HCT116 (cell line): Measurements from ENCODE around the gene SLC23A3. TPM values are rescaled to one million over a fixed set of nuclear protein-coding genes. Genes with fewer than 3 reads are reported as not detected.

Experiments
- ATAC-seq: fragments of 200-7000 bp; cut with Tn5 transposase; 2 replicates; pipeline ENCODE4 v1.9.1; 2020; ENCODE audit warnings: mild to moderate bottlenecking, moderate library complexity
- BruUV-seq: library from RNA; stranded (reverse); fragments of 400-500 nt; replicated peaks from 2 replicates; lab custom pipeline; 2021; lab: Mats Ljungman, UMichigan
- CTCF ChIA-PET: fragments of 300-600 bp; sonication (Branson Sonifier 250); formaldehyde crosslinking; loops from one replicate; lab custom pipeline; 2021; ENCODE audit warnings: antibody characterized with exemption; lab: Charles Lee
- POLR2A ChIA-PET: fragments of 300-600, 350-600 bp; sonication (Branson Sonifier 250); formaldehyde crosslinking; loops from one replicate; lab custom pipeline; 2021; ENCODE audit warnings: antibody characterized with exemption; lab: Charles Lee
- RAD21 ChIA-PET, 2 experiments: fragments of 300-600 bp; sonication (Branson Sonifier 250); formaldehyde crosslinking; loops; one replicate each; lab custom pipeline; 2023; ENCODE audit warnings: low total read pairs in 2 of 2; ENCODE audit not compliant: uncharacterized antibody in 2 of 2, unreplicated experiment in 2 of 2, low non-redundant PET in 1 of 2; lab: Charles Lee
- DNase-seq: peaks from one replicate; pipeline ENCODE4 v3.0.0-alpha.2; 2010; ENCODE audit warnings: low read depth, low spot score
- H2AFZ ChIP-seq: fragments of 200-600 bp; shearing (Covaris generic), sonication (generic); 2 replicates; pipeline ENCODE4 v1.6.1; 2017; ENCODE audit warnings: low read depth, mixed run types, mixed read lengths, antibody characterized with exemption, low read length; ENCODE audit not compliant: poor library complexity, severe bottlenecking
- H3K27ac ChIP-seq: 2 replicates; pipeline ENCODE4 v1.5.1; 2012; ENCODE audit warnings: low read depth, low read length
- H3K27me3 ChIP-seq: fragments of 200-600 bp; sonication (generic); 2 replicates; pipeline ENCODE4 v1.6.1; 2016; ENCODE audit warnings: mixed run types, low read length, mixed read lengths; ENCODE audit not compliant: insufficient read depth
- H3K36me3 ChIP-seq, 2 experiments: fragments of 200-500 bp in 1 of 2; fragments of 200-600 bp in 1 of 2; sonication (Bioruptor generic) in 1 of 2; sonication (generic) in 1 of 2; 2 replicates each; pipeline versions ENCODE4 v1.5.1 to v1.6.1; 2014 to 2016; ENCODE audit warnings: low read length in 2 of 2, inconsistent platforms in 1 of 2, mixed read lengths in 1 of 2, mixed run types in 1 of 2; ENCODE audit not compliant: insufficient read depth in 2 of 2, control insufficient read depth in 1 of 2
- H3K4me1 ChIP-seq, 2 experiments: fragments of 200-600 bp in 1 of 2; sonication (generic) in 1 of 2; 2 replicates each; pipeline versions ENCODE4 v1.5.1 to v1.6.1; 2012 to 2017; ENCODE audit warnings: low read length in 2 of 2, inconsistent platforms in 1 of 2, mild to moderate bottlenecking in 1 of 2, mixed read lengths in 1 of 2, mixed run types in 1 of 2, moderate library complexity in 1 of 2; ENCODE audit not compliant: insufficient read depth in 2 of 2, control insufficient read depth in 1 of 2
- H3K4me2 ChIP-seq: fragments of 200-600 bp; sonication (generic); 2 replicates; pipeline ENCODE4 v1.6.1; 2017; ENCODE audit warnings: mixed run types, low read length, mixed read lengths
- H3K4me3 ChIP-seq, 2 experiments: fragments of 200-600 bp in 1 of 2; sonication (generic) in 1 of 2; replicated peaks in 1 of 2; 2 replicates each; pipeline ENCODE4 v1.5.1; 2011 to 2016; ENCODE audit warnings: low read length in 2 of 2, control low read depth in 1 of 2, low read depth in 1 of 2, mild to moderate bottlenecking in 1 of 2, mixed read lengths in 1 of 2, mixed run types in 1 of 2
- H3K79me2 ChIP-seq: fragments of 200-600 bp; sonication (generic); 2 replicates; pipeline ENCODE4 v1.6.1; 2017; ENCODE audit warnings: mild to moderate bottlenecking, mixed run types, low read length, moderate library complexity, mixed read lengths; ENCODE audit not compliant: insufficient read depth
- H3K9ac ChIP-seq: fragments of 200-600 bp; sonication (generic); 2 replicates; pipeline ENCODE4 v1.6.1; 2016; ENCODE audit warnings: low read length, mixed read lengths
- H3K9me2 ChIP-seq: fragments of 200-600 bp; sonication (generic), shearing (Covaris generic); 2 replicates; pipeline ENCODE4 v1.6.1; 2017; ENCODE audit warnings: mixed run types, mild to moderate bottlenecking, moderate library complexity; ENCODE audit not compliant: insufficient read depth
- H3K9me3 ChIP-seq, 2 experiments: fragments of 200-500 bp in 1 of 2; fragments of 200-600 bp in 1 of 2; sonication (Bioruptor generic) in 1 of 2; sonication (generic) in 1 of 2; 2 replicates each; pipeline ENCODE4 v1.6.1; 2014 to 2017; ENCODE audit warnings: low read length in 2 of 2, mixed read lengths in 2 of 2, inconsistent platforms in 1 of 2, low read depth in 1 of 2, mild to moderate bottlenecking in 1 of 2, mixed run types in 1 of 2, moderate library complexity in 1 of 2; ENCODE audit not compliant: control insufficient read depth in 1 of 2, insufficient read depth in 1 of 2
- H4K20me1 ChIP-seq: fragments of 200-600 bp; sonication (generic), shearing (Covaris generic); 2 replicates; pipeline ENCODE4 v1.6.1; 2017; ENCODE audit warnings: mixed run types, mild to moderate bottlenecking, moderate library complexity; ENCODE audit not compliant: insufficient read depth
- CBX3 ChIP-seq: IDR thresholded peaks from 2 replicates; pipeline ENCODE4 v1.6.1; 2012; ENCODE audit warnings: low read depth
- CEBPB ChIP-seq: IDR thresholded peaks from 2 replicates; pipeline ENCODE4 v1.6.1; 2012; ENCODE audit warnings: low read depth
- CTCF ChIP-seq, 3 experiments: fragments of 200-600 bp in 1 of 3; sonication (generic) in 1 of 3; IDR thresholded peaks in 2 of 3; conservative IDR thresholded peaks in 1 of 3; 2 replicates each; pipeline ENCODE4 v1.5.1; 2012 to 2017; ENCODE audit warnings: low read depth in 2 of 3, low read length in 2 of 3, antibody characterized with exemption in 1 of 3, borderline replicate concordance in 1 of 3, control low read depth in 1 of 3, mild to moderate bottlenecking in 1 of 3, mixed read lengths in 1 of 3, mixed run types in 1 of 3, moderate library complexity in 1 of 3; ENCODE audit not compliant: insufficient read depth in 1 of 3
- EGR1 ChIP-seq: IDR thresholded peaks from 2 replicates; pipeline ENCODE4 v1.6.1; 2012; ENCODE audit warnings: low read depth
- ELF1 ChIP-seq: IDR thresholded peaks from 2 replicates; pipeline ENCODE4 v1.6.1; 2012; ENCODE audit warnings: low read depth, borderline replicate concordance
- EZH2 ChIP-seq: fragments of 200-600 bp; sonication (generic); IDR thresholded peaks from 2 replicates; pipeline ENCODE4 v1.6.1; 2017; ENCODE audit warnings: antibody characterized with exemption, mixed run types
- FOSL1 ChIP-seq: IDR thresholded peaks from 2 replicates; pipeline ENCODE4 v1.6.1; 2012; ENCODE audit warnings: low read depth
- POLR2A ChIP-seq: IDR thresholded peaks from 2 replicates; pipeline ENCODE4 v1.7.0; 2011; ENCODE audit warnings: borderline replicate concordance; ENCODE audit not compliant: insufficient read depth, insufficient read length; ENCODE audit errors: extremely low read depth
- POLR2AphosphoS5 ChIP-seq: IDR thresholded peaks from 2 replicates; pipeline ENCODE4 v1.6.1; 2011; ENCODE audit warnings: mild to moderate bottlenecking, low read depth, low read length, moderate library complexity
- RAD21 ChIP-seq: IDR thresholded peaks from 2 replicates; pipeline ENCODE4 v1.6.1; 2012; ENCODE audit warnings: low read depth, mild to moderate bottlenecking
- REST ChIP-seq: IDR thresholded peaks from 2 replicates; pipeline ENCODE4 v1.6.1; 2012; ENCODE audit warnings: low read depth
- SIN3A ChIP-seq: IDR thresholded peaks from 2 replicates; pipeline ENCODE4 v1.6.1; 2012; ENCODE audit warnings: low read depth
- SP1 ChIP-seq: IDR thresholded peaks from 2 replicates; pipeline ENCODE4 v1.6.1; 2012; ENCODE audit warnings: low read depth
- SRF ChIP-seq: IDR thresholded peaks from 2 replicates; pipeline ENCODE4 v1.6.1; 2012; ENCODE audit warnings: low read depth
- YY1 ChIP-seq: IDR thresholded peaks from 2 replicates; pipeline ENCODE4 v1.6.1; 2011; ENCODE audit warnings: low read length, low read depth, moderate library complexity, mild to moderate bottlenecking; ENCODE audit not compliant: insufficient replicate concordance; ENCODE audit errors: extremely low read depth
- intact Hi-C: fragments of 100-400 bp; cut with micrococcal nuclease; formaldehyde crosslinking; loops from 2 replicates; pipeline ENCODE4 v1.10.0; 2022
- total RNA-seq: library from RNA; stranded (reverse); gene quantifications from one replicate; pipeline ENCODE4 v1.2.1, GENCODE V29; 2021; ENCODE audit not compliant: unreplicated experiment
- TF ChIP-seq, protein P1 (sequence below): IDR thresholded peaks from 2 replicates; pipeline ENCODE4 v1.6.1; 2012
- TF ChIP-seq, protein P2 (sequence below): IDR thresholded peaks from 2 replicates; pipeline ENCODE4 v1.6.1; 2012
- TF ChIP-seq, protein P3 (sequence below): IDR thresholded peaks from 2 replicates; pipeline ENCODE4 v1.6.1; 2011; ENCODE audit warnings: mild to moderate bottlenecking, low read length, moderate library complexity; ENCODE audit not compliant: insufficient replicate concordance; ENCODE audit errors: extremely low read depth

The SLC23A3 gene
- total RNA-seq, 1 experiment from 2014 or later, result 4.8 TPM

DNA sequence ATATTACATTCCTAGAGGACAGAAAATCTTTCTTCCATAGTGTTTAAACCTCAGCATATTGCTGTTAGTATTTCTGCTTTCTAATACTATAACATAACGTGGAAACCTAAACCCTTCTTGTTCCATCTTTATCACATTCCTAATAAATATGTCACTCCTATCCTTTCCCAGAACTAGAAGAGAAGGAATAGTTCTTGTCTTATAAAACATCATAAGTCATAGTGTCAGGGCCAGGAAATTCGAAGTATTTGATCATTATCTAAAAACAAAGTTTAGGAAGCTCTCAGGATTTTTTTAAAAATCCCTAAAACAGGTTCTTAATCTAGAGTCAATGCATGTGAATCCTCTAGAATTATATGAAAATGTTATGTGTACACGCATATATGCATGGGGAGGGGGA lies 11.2 kb downstream of the SLC23A3 start:
- no peak overlapping the region for H2AFZ ChIP-seq
- H4K20me1 ChIP-seq, result no peaks in the 10 kb centered on the region
- DNase-seq, result no peak
- POLR2A ChIA-PET, result interaction anchor here (1.4 kb wide), 1 partner anchor 157 kb away, joined by 5 read pairs; no protein-coding TSS in a partner anchor
- H3K27me3 ChIP-seq, result no peaks in the 10 kb centered on the region
- TF ChIP-seq SP1 (no peak), POLR2AphosphoS5 (no peak), CEBPB (no peak), YY1 (no peak), FOSL1 (no peak), EZH2 (no peak), REST (no peak), ELF1 (no peak), SIN3A (no peak), CTCF (IDR thresholded peaks at IDR 0.05 in 2 of 3, conservative IDR thresholded peaks at IDR 0.05 in 1 of 3; ENCODE audit: borderline replicate concordance in 1 of 3, insufficient read depth in 1 of 3, low read depth in 2 of 3, low read length in 2 of 3) (no peak), CBX3 (no peak), POLR2A (no peak), RAD21 (no peak), EGR1 (no peak), SRF (no peak)
- TF ChIP-seq, protein P1, sequence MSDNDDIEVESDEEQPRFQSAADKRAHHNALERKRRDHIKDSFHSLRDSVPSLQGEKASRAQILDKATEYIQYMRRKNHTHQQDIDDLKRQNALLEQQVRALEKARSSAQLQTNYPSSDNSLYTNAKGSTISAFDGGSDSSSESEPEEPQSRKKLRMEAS, result no peak
- TF ChIP-seq, protein P2, sequence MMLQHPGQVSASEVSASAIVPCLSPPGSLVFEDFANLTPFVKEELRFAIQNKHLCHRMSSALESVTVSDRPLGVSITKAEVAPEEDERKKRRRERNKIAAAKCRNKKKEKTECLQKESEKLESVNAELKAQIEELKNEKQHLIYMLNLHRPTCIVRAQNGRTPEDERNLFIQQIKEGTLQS, result no peak
- TF ChIP-seq, protein P3, sequence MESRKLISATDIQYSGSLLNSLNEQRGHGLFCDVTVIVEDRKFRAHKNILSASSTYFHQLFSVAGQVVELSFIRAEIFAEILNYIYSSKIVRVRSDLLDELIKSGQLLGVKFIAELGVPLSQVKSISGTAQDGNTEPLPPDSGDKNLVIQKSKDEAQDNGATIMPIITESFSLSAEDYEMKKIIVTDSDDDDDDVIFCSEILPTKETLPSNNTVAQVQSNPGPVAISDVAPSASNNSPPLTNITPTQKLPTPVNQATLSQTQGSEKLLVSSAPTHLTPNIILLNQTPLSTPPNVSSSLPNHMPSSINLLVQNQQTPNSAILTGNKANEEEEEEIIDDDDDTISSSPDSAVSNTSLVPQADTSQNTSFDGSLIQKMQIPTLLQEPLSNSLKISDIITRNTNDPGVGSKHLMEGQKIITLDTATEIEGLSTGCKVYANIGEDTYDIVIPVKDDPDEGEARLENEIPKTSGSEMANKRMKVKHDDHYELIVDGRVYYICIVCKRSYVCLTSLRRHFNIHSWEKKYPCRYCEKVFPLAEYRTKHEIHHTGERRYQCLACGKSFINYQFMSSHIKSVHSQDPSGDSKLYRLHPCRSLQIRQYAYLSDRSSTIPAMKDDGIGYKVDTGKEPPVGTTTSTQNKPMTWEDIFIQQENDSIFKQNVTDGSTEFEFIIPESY, result no peak
- no peak overlapping the region for H3K4me3 ChIP-seq
- no peaks in the 10 kb centered on the region for H3K9me2 ChIP-seq
- no peak overlapping the region for H3K9ac ChIP-seq
- no peak overlapping the region for H3K4me2 ChIP-seq
- intact Hi-C loops, result no loop called here
- CTCF ChIA-PET, result interaction anchor here (1.0 to 2.6 kb wide), 5 partner anchors 15 to 371 kb away, joined by 4 to 7 read pairs (median 6); no protein-coding TSS in a partner anchor
- H3K9me3 ChIP-seq, result no peaks in the 10 kb centered on the region
- H3K27ac ChIP-seq, result no peak overlapping the region
- H3K79me2 ChIP-seq, result no peaks in the 10 kb centered on the region
- H3K36me3 ChIP-seq, result peaks cover 0 to 3% of the 10 kb centered on the region in 2 experiments; a peak in 2 of 4 replicates
- peaks cover 5 to 16% of the 10 kb centered on the region in 2 experiments; a peak in 3 of 4 replicates for H3K4me1 ChIP-seq
- no peak for ATAC-seq
- BruUV-seq, result no TSS peak
- RAD21 ChIA-PET, result no interaction called here
